GM18517 (cell line): Measurements from ENCODE around the gene BABAM2.
A peak's percentile ranks its signal among the peaks of the same experiment; 100 is the strongest.
"Not testable (repeated sequence)": the region's sequence is repeated elsewhere in the genome, so short reads cannot be mapped to it uniquely, and the experiment has no call there.

ENCODE experiments used
- ATAC-seq: cut with Tn5 transposase; IDR thresholded peaks from one replicate; pipeline ENCODE4 v1.9.1; 2021; ENCODE audit warnings: mild to moderate bottlenecking, moderate library complexity; ENCODE audit not compliant: unreplicated experiment

The BABAM2 gene

DNA sequence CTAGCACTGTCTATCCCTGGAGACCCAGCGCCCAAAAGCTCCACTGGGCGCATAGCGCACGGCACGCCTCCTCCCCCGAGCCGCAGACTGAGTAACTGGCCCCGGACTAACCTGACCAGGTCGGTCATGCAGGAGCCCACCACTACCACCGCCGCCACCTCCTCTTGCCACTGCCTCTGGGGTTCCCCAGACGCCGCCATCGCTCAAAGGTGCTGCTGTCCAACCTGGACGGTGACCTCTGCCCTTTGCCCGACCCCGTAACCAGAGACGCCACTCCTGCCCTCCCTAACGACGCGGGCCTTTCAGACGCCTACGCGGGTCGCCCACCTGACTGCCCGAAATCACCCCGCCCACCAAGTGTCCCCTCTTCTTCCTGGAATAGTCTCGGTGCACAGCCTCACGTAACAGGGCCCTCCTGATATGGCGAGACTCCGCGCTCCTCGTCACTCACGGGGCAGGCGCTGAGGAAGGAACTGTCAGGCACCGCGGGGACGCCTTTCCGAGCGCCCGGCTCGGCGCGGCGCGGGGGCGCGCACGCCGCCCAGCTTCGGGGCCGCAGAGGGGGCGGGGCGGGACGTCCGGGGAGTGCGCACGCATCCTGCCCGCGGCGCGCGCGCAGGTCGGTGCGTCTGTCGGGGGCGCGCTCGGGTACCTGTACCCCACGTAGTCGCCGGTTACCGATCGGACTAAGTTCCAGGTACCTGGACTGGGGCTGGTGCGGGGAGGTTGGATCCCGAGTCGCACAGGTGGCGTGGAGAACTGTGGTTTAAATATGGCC is at the start of gene BABAM2, which contains the start of gene RBKS:
Gene BABAM2 (plus strand): TSS at position 584 of the 778 bp plus-strand sequence. CDS start 3,828 bp downstream, outside the sequence.
Gene RBKS (minus strand): TSS at position 242 of the 778 bp plus-strand sequence. CDS start 42 bp downstream, at position 200.
- ATAC-seq: peak; percentile 73

GRCh38 chr2:27842894-27843293 is 47.6 kb upstream of the BABAM2 start:
- no peak for ATAC-seq

GRCh38 chr2:27843992-27844391 is 46.5 kb upstream of the BABAM2 start:
- no peak for ATAC-seq

DNA sequence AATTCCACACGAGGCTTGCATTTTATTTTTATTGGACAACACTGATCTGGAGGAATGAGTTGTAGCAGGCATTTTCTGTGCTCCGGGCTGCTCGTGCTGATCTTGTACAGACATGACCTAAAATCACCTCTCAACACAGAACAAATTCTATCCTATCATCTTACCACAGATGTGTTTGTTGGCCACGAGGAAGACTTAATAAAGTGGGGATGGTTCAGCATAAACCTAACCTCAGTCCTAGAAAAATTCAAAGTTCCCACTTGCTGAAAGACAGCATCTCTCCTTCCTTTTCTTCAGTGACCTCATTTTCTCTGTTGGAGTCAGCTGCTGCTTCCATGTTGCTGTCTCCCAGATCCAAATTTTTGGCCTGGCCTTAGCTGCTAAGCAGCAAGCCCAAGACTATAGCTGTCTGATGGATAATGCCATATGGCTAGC is 45.7 kb upstream of the BABAM2 start:
- no peak for ATAC-seq

DNA sequence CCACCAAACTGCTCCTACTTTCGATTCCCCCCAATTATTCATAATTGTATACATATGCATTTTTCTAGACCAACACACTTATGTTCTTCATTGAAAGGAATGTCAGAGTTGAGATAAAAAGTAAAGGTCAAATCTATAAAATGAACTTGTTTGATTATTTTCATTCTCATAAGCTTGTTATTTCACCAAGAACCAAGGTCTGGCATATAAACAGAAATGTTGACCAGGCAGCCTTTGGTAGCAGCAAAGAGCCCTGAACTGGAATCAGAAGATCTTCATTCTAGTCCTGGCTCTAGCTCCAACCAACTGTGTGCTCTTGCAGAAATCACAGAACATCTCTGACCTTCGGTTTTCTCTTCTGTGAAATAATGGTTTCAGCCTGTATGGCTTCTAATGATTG is 43.2 kb upstream of the BABAM2 start:
- ATAC-seq: no peak

DNA sequence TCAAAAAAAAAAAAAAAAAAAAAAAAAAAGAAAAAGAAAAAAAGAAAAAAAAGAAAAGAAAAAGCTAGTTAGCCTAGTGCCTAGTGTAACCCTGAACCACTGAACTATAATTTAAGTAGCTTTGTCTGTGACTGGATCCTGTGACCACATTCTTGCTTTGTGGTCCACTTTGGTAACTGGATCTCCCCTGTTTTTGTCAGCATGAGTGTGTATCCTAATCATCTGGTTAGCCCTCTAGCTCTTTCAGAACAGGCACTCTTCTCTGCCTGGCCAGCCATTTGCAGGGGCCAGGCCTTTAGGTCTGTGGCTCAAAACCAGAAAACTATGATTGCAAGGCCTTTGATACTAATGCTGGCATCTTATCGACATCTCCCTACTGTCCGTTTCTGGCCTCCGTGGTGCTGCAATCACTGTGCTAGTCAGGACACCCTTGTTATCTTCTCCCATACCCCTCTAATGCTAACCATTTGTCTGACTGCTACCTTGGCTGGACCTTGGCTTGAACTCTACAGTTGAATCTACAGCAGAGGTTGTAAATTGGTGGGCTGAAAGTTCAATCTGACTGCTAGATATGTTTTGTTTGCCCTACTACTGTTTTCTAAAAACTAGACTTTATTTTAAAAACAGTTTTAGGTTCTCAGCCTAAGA is 40.8 kb upstream of the BABAM2 start:
- ATAC-seq: no peak

GRCh38 chr2:27852691-27853090 is 37.8 kb upstream of the BABAM2 start:
- ATAC-seq: no peak

DNA sequence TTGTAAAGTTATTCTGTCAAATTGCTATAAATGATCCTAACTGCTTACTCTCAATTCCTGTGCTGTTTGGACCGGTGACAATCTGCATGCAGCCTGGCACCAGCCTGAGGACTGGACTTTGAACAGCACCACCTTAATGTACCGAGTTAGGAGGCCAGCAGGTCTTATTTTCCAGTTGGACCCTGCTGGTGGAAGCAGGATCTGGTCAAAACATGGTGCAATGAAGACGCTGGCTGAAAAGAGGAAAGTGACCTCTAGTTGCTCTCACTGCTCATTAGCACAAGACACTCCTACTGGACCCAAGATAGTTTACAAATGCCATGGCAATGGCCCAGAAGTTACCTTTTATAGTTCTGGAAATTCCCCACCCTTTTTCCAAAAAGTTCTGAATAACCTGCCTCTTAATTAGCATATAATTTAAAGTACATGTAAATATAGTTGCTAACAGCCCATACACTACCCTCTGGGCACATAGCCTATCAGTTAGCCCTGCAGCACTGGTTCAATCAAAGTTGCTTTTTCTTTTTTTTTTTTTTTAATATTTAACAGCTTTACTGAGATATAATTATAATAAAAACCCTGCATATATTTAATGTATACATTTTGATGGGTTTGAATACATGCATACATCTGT is 36.2 kb upstream of the BABAM2 start:
- ATAC-seq: no peak

- no peak for ATAC-seq
These were observed 35.1 kb upstream of the BABAM2 start for GRCh38 chr2:27855476-27855875.

GRCh38 chr2:27856386-27856785 is 34.1 kb upstream of the BABAM2 start:
- ATAC-seq: no peak

GRCh38 chr2:27856956-27857355 is 33.6 kb upstream of the BABAM2 start:
- no peak for ATAC-seq

- no peak for ATAC-seq
These were observed 32.9 kb upstream of the BABAM2 start for GRCh38 chr2:27857417-27858172.

- no peak for ATAC-seq
These were observed 30.4 kb upstream of the BABAM2 start for GRCh38 chr2:27860111-27860510.

DNA sequence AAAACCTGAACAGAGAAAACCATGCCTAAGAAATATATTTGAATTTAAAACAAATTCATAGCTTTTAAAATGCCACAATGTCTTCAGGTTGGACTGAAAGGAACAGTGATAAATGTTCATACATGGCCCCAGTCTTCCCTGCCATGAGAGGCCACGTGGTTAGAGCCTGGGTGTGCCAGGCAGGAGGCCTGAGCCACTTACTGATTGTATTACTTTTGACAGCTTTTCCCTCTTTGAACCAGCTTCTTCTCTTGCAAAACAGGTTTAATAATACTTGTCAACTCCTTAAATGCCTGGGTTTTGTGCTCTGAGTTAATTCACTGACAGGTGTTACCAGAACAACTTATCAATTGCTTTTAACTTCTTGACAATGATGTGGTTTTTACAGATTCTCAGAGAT is 27.4 kb upstream of the BABAM2 start:
- no peak for ATAC-seq

DNA sequence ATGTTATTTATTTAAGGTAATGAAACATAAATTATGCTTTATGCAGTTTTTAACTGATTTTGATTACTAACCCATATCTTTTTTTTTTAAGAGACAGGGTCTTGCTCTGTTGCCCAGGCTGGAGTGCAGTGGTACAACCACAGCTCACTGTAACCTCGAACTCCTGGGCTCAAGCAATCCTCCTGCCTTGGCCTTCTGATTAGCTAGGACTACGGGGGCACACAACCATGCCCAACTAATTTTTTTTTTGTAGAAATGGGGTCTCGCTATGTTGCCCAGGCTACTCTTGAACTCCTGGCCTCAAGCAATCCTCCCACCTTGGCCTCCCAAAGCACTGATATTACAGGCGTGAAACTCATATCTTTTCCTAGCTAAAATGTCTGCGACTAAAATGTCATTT is 26.6 kb upstream of the BABAM2 start:
- not testable (repeated sequence) for ATAC-seq

- no peak for ATAC-seq
These were observed 24.3 kb upstream of the BABAM2 start for GRCh38 chr2:27866237-27866636.

GRCh38 chr2:27869763-27870162 is 20.8 kb upstream of the BABAM2 start:
- no peak for ATAC-seq

- ATAC-seq: no peak
These were observed 19.8 kb upstream of the BABAM2 start for GRCh38 chr2:27870724-27871123.

DNA sequence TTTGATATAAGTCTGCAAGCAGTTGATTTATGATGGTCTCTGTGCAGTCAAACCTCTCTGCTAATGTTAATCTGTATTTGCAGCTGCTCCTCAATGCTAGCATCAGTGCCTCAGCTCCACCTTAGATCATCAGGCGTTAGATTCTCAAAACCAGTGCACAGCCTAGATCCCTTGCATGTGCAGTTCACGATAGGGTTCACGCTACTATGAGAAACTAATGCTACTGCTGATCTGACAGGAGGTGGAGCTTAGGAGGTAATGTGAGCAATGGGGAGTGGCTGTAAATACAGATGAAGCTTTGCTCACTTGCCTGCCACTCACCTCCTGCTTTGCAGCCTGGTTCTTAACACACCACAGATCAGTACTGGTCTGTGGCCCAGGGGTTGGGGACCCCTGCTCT is 18.7 kb upstream of the BABAM2 start:
- ATAC-seq: no peak

DNA sequence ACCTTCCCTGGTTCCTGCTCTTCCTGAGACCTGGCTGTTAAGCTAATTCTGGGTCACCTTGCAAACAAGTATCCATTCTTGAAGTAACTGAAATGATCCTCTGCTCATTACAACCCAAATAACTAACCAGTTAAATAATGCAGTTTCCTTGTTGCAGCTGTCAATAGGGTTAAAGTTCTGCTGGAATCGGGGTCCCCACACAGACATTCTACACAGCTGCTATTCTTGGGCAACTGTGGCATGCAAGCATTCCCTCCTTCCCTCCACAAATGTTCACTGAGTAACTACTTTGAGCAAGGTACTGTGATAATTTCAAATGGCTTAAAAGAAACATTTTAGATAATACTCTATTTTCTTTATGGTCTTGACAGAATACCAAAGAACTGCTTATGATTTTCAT is 17.4 kb upstream of the BABAM2 start:
- ATAC-seq: no peak
